ENCODE data around the gene G6PC3.

Gene G6PC3

DNA sequence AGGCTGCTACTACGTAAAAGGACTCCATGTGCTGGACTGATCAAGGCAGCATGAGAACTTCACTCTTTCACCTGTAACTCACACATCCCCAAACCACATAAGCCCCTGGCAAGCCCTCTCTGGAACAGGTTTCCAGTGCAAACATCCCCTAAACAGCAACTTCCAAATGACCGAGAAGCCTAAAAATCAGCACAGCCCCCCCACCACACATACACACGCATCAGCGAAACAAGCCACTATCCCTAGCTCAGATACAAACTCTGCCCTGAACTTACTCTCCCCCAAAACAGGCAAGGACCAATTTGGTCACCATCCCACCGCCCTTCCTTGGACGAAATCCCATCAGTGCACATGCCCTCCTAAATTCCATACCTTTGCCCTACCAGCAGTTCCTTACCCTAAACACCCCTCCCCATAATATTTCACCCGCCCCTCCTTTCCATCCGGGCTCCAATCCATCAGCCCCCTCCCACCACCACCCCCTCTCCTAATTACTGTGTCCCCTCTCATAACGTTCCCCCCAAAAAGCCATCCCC, 4.8 kb upstream of the G6PC3 start (continued):
- TF ChIP-seq ZFP41 (tag by site-specific recombination; IDR thresholded peaks at IDR 0.05; ENCODE audit: borderline replicate concordance) (no peak), ZNF677 (tag by site-specific recombination; IDR thresholded peaks at IDR 0.05) (no peak), ZNF133 (tag by site-specific recombination; IDR thresholded peaks at IDR 0.05) (no peak), EGR2 (tag by site-specific recombination; IDR thresholded peaks at IDR 0.05; ENCODE audit: low read depth) (peak; percentile 45; the same call in 1 of the 2 replicates), ZFP37 (tag by site-specific recombination; IDR thresholded peaks at IDR 0.05) (no peak), GLI2 (tag by site-specific recombination; IDR thresholded peaks at IDR 0.05; ENCODE audit: borderline replicate concordance, low read depth) (no peak), ZNF610 (tag by site-specific recombination; IDR thresholded peaks at IDR 0.05; ENCODE audit: borderline replicate concordance) (no peak), ZBTB7A (tag by site-specific recombination; IDR thresholded peaks at IDR 0.05; ENCODE audit: low read depth) (0 out of 2 replicates have a peak, but pooled peaks have one; percentile 37), ZEB2 (tag by site-specific recombination; IDR thresholded peaks at IDR 0.05) (no peak), IKZF3 (tag by site-specific recombination; IDR thresholded peaks at IDR 0.05) (no peak), TSHZ1 (tag by site-specific recombination; IDR thresholded peaks at IDR 0.05; ENCODE audit: borderline replicate concordance) (no peak), ZNF335 (tag by site-specific recombination; conservative IDR thresholded peaks at IDR 0.05) (peak; percentile 92), ZNF76 (tag by site-specific recombination; IDR thresholded peaks at IDR 0.05; ENCODE audit: borderline replicate concordance, low read depth) (0 out of 2 replicates have a peak, but pooled peaks have one; percentile 39), ZNF18 (tag by site-specific recombination; IDR thresholded peaks at IDR 0.05) (no peak), KLF10 (tag by site-specific recombination; IDR thresholded peaks at IDR 0.05) (no peak), ELK4 (IDR thresholded peaks at IDR 0.05; ENCODE audit: borderline replicate concordance, low read depth, low read length) (no peak), ZNF112 (tag by site-specific recombination; IDR thresholded peaks at IDR 0.05) (no peak), ZNF426 (tag by site-specific recombination; IDR thresholded peaks at IDR 0.05) (no peak), KLF16 (tag by site-specific recombination; IDR thresholded peaks at IDR 0.05) (no peak; the same call in 1 of the 2 replicates), PATZ1 (tag by site-specific recombination; IDR thresholded peaks at IDR 0.05) (peak; percentile 95), ZNF157 (tag by site-specific recombination; IDR thresholded peaks at IDR 0.05) (no peak), ZNF155 (tag by site-specific recombination; IDR thresholded peaks at IDR 0.05) (0 out of 2 replicates have a peak, but pooled peaks have one; percentile 51)
- TF ChIP-seq, protein P1, sequence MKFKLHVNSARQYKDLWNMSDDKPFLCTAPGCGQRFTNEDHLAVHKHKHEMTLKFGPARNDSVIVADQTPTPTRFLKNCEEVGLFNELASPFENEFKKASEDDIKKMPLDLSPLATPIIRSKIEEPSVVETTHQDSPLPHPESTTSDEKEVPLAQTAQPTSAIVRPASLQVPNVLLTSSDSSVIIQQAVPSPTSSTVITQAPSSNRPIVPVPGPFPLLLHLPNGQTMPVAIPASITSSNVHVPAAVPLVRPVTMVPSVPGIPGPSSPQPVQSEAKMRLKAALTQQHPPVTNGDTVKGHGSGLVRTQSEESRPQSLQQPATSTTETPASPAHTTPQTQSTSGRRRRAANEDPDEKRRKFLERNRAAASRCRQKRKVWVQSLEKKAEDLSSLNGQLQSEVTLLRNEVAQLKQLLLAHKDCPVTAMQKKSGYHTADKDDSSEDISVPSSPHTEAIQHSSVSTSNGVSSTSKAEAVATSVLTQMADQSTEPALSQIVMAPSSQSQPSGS (tag by site-specific recombination; IDR thresholded peaks at IDR 0.05; ENCODE audit: low read depth): no peak
- TF ChIP-seq, protein P2, sequence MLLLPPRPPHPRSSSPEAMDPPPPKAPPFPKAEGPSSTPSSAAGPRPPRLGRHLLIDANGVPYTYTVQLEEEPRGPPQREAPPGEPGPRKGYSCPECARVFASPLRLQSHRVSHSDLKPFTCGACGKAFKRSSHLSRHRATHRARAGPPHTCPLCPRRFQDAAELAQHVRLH (tag by site-specific recombination; IDR thresholded peaks at IDR 0.05): 0 out of 2 replicates have a peak, but pooled peaks have one; percentile 12
- TF ChIP-seq, protein P3, sequence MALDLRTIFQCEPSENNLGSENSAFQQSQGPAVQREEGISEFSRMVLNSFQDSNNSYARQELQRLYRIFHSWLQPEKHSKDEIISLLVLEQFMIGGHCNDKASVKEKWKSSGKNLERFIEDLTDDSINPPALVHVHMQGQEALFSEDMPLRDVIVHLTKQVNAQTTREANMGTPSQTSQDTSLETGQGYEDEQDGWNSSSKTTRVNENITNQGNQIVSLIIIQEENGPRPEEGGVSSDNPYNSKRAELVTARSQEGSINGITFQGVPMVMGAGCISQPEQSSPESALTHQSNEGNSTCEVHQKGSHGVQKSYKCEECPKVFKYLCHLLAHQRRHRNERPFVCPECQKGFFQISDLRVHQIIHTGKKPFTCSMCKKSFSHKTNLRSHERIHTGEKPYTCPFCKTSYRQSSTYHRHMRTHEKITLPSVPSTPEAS (tag by site-specific recombination; IDR thresholded peaks at IDR 0.05): no peak; the same call in 1 of the 2 replicates
